GM21529 (cell line): ENCODE results near the gene MAP4K5.

Experiments used
- ATAC-seq: cut with Tn5 transposase; IDR thresholded peaks from one replicate; pipeline ENCODE4 v1.9.1; 2021; ENCODE audit not compliant: unreplicated experiment

The MAP4K5 gene

DNA sequence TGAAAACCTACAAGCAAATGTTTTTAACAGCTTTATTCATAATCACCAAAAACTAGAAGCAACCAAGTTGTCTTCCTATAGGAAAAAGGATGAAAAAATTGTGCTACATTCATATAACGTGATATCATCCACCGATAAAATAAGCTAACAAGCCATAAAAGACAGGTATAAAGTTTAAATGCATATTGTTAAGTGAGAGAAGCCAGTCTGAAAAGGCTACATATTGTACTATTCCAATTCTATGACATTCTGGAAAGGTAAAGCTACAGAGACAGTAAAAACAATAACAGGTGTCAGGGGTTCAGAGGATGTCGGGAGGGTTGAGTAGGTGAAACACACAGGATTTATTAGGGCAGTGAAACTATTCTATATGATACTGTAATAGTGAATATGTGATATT lies 158.4 kb downstream of the MAP4K5 start:
- ATAC-seq = no peak

GRCh38 chr14:50371546-50371945 lies 160.8 kb downstream of the MAP4K5 start:
- no peak for ATAC-seq
